Heart left ventricle (tissue), 16 donors: ENCODE measurements around the gene XDH. TPM values are rescaled to one million over a fixed set of nuclear protein-coding genes. Genes with fewer than 3 reads are reported as not detected.

Source experiments
- ATAC-seq, 4 donors: fragments of 200-7000 bp; cut with Tn5 transposase; one replicate each; pipeline ENCODE4 v1.9.1; 2020 to 2022; ENCODE audit warnings: moderate library complexity in 4 of 4, mild to moderate bottlenecking in 3 of 4, moderate number of reproducible peaks in 1 of 4
- DNase-seq, 5 donors: peaks; one replicate each; pipeline ENCODE4 v3.0.0-alpha.2; 2020
- H3K27ac ChIP-seq, 12 donors: fragments of 200-600 bp; sonication (generic) in 4 of 12; one replicate each; pipeline versions ENCODE4 v1.5.0 to v1.8.0; 2016 to 2022; ENCODE audit warnings: mild to moderate bottlenecking in 2 of 12
- H3K27me3 ChIP-seq, 9 donors: fragments of 200-600 bp; sonication (generic) in 2 of 9; one replicate each; pipeline versions ENCODE4 v1.5.1 to v1.8.0; 2016 to 2022; ENCODE audit warnings: mild to moderate bottlenecking in 3 of 9
- H3K36me3 ChIP-seq, 9 donors: fragments of 200-600 bp; sonication (generic) in 2 of 9; one replicate each; pipeline versions ENCODE4 v1.5.0 to v1.8.0; 2018 to 2022; ENCODE audit warnings: mild to moderate bottlenecking in 2 of 9
- H3K4me1 ChIP-seq, 12 donors: fragments of 200-600 bp; sonication (generic) in 4 of 12; one replicate each; pipeline versions ENCODE4 v1.5.0 to v1.8.0; 2016 to 2022; ENCODE audit warnings: mild to moderate bottlenecking in 3 of 12
- H3K4me3 ChIP-seq, 12 donors: fragments of 200-600 bp; sonication (generic) in 4 of 12; one replicate each; pipeline versions ENCODE4 v1.5.0 to v1.8.0; 2017 to 2022; ENCODE audit warnings: mild to moderate bottlenecking in 9 of 12, moderate library complexity in 4 of 12
- H3K9me3 ChIP-seq, 12 donors: fragments of 200-600 bp; sonication (generic) in 4 of 12; one replicate each; pipeline versions ENCODE4 v1.5.0 to v1.8.0; 2016 to 2022; ENCODE audit warnings: mild to moderate bottlenecking in 1 of 12
- CTCF ChIP-seq, 12 donors: fragments of 200-600 bp; sonication (generic) in 4 of 12; IDR thresholded peaks; one replicate each; pipeline versions ENCODE4 v1.5.0 to v1.8.0; 2018 to 2022; ENCODE audit warnings: antibody characterized with exemption in 12 of 12, mild to moderate bottlenecking in 5 of 12
- POLR2A ChIP-seq, 2 donors: fragments of 450-650 bp; IDR thresholded peaks; one replicate each; pipeline ENCODE4 v1.6.1; 2017; ENCODE audit warnings: antibody characterized with exemption in 2 of 2, mild to moderate bottlenecking in 2 of 2, moderate library complexity in 2 of 2
- WGBS, 4 donors: extraction: QIAGEN DNeasy Blood & Tissue Kit in 2 of 4; methylation state at CpG; one replicate each; pipeline versions ENCODE4 v1.1.5 to v1.1.7; 2013 to 2018; 5-methylcytosine and 5-hydroxymethylcytosine counted together
- intact Hi-C, 10 donors: fragments of 100-400 bp; cut with DNase I; formaldehyde crosslinking; loops; one replicate each; pipeline versions ENCODE4 v1.11.1 to v1.14.2; 2022
- polyA plus RNA-seq, 2 donors: library from polyadenylated mRNA; stranded (reverse); fragments of 200-250 nt; gene quantifications; one replicate each; pipeline ENCODE4 v1.2.3, GENCODE V29; 2013
- total RNA-seq, 9 donors: library from RNA; depleted of rRNA in 2 of 9; stranded (reverse); fragments of >200 nt in 2 of 9; fragmentation: NEBNext Ultra II Directional in 3 of 9; extraction: Animal tissue kit (Norgen Biotek cat#: 25700) in 3 of 9; gene quantifications; one replicate each; pipeline versions ENCODE4 v1.1.0 to v1.2.4, GENCODE V29; 2016 to 2023
- donor health status: ischemic (EF 13 %, LVEDD 7.1; RV severe dilation, severe dysfunction).
- donor health status: healthy with polysubstance abuse.
- donor health status: DM: no; HTN: yes; CAD: no.
- donor health status: DM: no; HTN: no; CAD: no.
- donor health status: ischemic (EF 25% LVEDD 6.9; RV normal size, moderate dysfunction).
- donor health status: ischemic (EF 25% LVEDD 5.7; RV mildly dilated, moderate dysfunction).
- donor health status: healthy.
- donor health status: DM: yes; HTN: yes; CAD: no.
- donor health status: ischemic (EF 35%, LVEDD 5.7; RV mildly dilated, moderate dysfunction).
- donor health status: nonischemic (EF 11% LVEDD 7.7; RV severe dilation, severe dysfunction).
- donor health status: DM: yes; HTN: yes; CAD: no.
- donor health status: PGD.
- donor health status: ischemic (EF 29% LVEDD 5.4; RV normal size, mild dysfunction).
- donor health status: nonischemic (EF 23%, LVEDD 6.1; RV moderate dilation, normal function).

Gene XDH
- total and polyA plus RNA-seq, 11 donors = 0.06 to 0.08 TPM; not detected in 9

GRCh38 chr2:31406593-31407385, 7.8 kb downstream of the XDH start:
- Histone ChIP-seq H3K27me3 (no peaks in the 10 kb centered on the region), H3K4me1 (no peaks in the 10 kb centered on the region), H3K9me3 (no peaks in the 10 kb centered on the region), H3K36me3 (no peaks in the 10 kb centered on the region), H3K27ac (no peak overlapping the region), H3K4me3 (no peak overlapping the region)
- ATAC-seq (no peak), DNase-seq (no peak)
- 82 to 87% (median 84%) methylated on average over 10 of the region's 10 CpGs for WGBS, 4 donors
- TF ChIP-seq POLR2A (IDR thresholded peaks at IDR 0.05) (no peak), CTCF (IDR thresholded peaks at IDR 0.05) (no peak)
- intact Hi-C loops = no loop called here

DNA sequence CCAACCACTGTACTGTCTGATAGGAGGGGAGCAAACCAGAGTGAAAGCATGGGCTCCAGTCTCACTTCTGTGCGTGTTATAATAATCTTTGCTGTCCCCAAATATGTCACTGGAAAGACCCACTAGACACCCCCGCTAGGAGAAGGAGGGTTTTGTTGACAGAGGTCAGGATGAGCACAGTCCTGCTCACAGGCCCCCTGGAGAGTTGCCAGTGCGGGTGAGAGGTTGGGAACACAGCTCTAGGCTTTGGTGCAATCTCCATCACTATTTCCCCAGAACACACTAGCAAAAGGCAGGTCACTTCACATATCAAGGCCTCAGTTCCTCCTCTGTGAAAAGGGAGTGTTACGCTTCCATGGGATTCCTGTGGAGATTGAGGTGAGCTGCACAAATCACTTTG, 9.7 kb downstream of the XDH start:
- WGBS, 4 donors = 75 to 94% (median 82%) methylated on average over 4 of the region's 4 CpGs
- intact Hi-C loops = no loop called here
- ATAC-seq = no peak

DNA sequence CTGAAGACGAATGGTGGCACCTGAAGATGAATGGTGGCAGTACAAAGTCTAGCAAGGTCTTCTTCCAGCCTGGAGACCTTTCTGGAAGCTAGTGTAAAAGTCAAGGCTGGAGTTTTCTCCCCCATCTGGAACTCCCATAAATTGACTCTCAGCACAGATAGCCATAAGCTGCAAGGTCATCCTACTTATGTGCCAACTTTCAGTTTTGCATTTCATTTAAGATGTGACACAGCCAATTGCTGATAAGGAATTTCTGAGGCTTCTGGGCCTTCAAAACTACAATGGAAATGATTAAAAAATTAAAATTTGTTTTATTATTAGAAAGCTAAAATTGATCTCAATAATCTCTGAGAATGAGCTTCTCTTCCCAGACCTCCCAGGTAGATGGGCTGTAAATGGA, 10.2 kb downstream of the XDH start:
- Histone ChIP-seq H3K4me1 (no peaks in the 10 kb centered on the region), H3K36me3 (no peaks in the 10 kb centered on the region), H3K4me3 (no peak overlapping the region), H3K9me3 (no peaks in the 10 kb centered on the region), H3K27me3 (no peaks in the 10 kb centered on the region), H3K27ac (no peak overlapping the region)
- ATAC-seq (no peak), DNase-seq (no peak)
- no peak for TF ChIP-seq CTCF (IDR thresholded peaks at IDR 0.05)
- no peak for TF ChIP-seq POLR2A (IDR thresholded peaks at IDR 0.05)
- WGBS, 4 donors = 71 to 92% (median 82%) methylated on average over 1 of the region's 1 CpG
- intact Hi-C loops = no loop called here

More for the DNA sequence above, 9.7 kb downstream of the XDH start:
- Histone ChIP-seq H3K4me3 (no peak overlapping the region), H3K9me3 (no peaks in the 10 kb centered on the region), H3K27ac (no peak overlapping the region), H3K36me3 (no peaks in the 10 kb centered on the region), H3K27me3 (no peaks in the 10 kb centered on the region), H3K4me1 (no peaks in the 10 kb centered on the region)
- TF ChIP-seq CTCF (IDR thresholded peaks at IDR 0.05) (no peak), POLR2A (IDR thresholded peaks at IDR 0.05) (no peak)
- no peak for DNase-seq

GRCh38 chr2:31402388-31402787, 12.2 kb downstream of the XDH start:
- H3K36me3 ChIP-seq = no peaks in the 10 kb centered on the region
- WGBS, 4 donors = 38 to 95% (median 90%) methylated on average over 1 of the region's 1 CpG
- DNase-seq (no peak), ATAC-seq (no peak)
- H3K9me3 ChIP-seq = no peaks in the 10 kb centered on the region
- no peak overlapping the region for H3K4me3 ChIP-seq
- H3K4me1 ChIP-seq = no peaks in the 10 kb centered on the region
- intact Hi-C loops = no loop called here
- no peak overlapping the region for H3K27ac ChIP-seq
- no peaks in the 10 kb centered on the region for H3K27me3 ChIP-seq
- TF ChIP-seq CTCF (IDR thresholded peaks at IDR 0.05) (no peak), POLR2A (IDR thresholded peaks at IDR 0.05) (no peak)
